Stimulated activated CD4-positive, alpha-beta T cell treated with anti-CD3 and anti-CD28 coated beads, Interleukin-2, amount 100 ng/mL, for 48 hours (primary cell): ENCODE data around the gene SMPD3.

Experiments
- DNase-seq, 2 donors: peaks; one replicate each; pipeline ENCODE4 v3.0.0-alpha.2; 2020

Gene SMPD3

GRCh38 chr16:68470461-68471150 is 22.3 kb upstream of the SMPD3 start:
- peak in 1 of 2 donors; percentile 3 for DNase-seq

GRCh38 chr16:68469796-68470460 is 21.6 kb upstream of the SMPD3 start:
- DNase-seq: peak in 1 of 2 donors; percentile 7

DNA sequence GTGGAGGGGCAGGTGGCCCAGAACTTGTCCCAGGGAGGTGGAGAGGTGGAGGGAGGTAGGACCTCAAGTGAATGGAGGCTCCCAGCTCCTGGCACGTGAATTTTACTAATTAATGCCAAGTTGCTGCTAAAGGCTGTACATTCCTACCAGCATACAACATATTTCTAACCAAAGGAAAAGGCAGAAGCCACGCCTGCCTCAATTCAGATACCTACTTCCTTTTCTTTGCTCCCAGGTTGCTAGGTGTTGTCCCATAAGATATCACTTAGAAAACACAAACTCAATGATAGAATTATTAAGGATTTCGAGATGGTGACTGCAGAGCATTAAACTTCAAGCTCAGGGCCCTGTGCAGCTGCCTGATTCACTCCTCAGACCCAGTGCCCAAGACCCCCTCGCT is 20.5 kb upstream of the SMPD3 start:
- no peak for DNase-seq

GRCh38 chr16:68466174-68466573 is 17.9 kb upstream of the SMPD3 start:
- no peak for DNase-seq

- no peak for DNase-seq
Measured at GRCh38 chr16:68463904-68464303, 15.6 kb upstream of the SMPD3 start.

DNA sequence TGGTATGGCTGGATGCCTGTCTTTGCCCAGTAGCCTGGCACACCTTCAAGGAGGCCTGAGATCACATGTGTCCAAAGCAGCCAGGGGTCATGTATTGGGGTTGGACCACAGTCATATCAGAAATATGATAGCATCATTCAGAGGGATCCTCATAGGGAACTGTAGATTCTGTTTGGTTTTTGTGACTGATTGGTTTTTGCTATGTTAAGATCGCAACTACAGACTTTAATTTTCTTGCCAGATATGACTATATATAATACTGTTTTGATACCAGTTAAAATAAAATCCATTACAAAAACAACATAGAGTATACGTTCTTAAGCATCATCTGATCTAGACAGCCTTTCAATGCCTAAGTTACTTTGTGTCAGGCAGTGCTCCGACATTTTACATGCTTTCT is 11.8 kb upstream of the SMPD3 start:
- no peak for DNase-seq

DNA sequence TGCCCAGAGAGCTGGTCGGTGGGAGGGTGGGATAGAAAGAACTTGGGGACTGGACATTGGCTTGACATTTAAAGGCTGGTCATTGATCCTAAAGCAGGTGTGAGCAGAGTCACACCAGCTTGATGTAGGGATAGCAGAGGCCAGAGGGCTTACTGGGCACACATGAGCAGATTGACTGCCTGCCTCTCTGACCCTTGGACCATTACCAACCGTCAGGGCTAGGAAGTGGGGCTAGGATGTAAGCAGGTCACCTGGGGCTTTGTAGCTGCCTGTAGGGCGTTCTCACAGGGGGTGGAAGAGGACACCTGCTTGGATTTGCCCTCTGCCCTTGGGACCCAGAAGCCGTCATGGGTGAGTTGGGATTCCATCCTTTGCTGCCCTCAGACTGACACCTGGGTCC is 11.1 kb upstream of the SMPD3 start:
- DNase-seq: no peak

DNA sequence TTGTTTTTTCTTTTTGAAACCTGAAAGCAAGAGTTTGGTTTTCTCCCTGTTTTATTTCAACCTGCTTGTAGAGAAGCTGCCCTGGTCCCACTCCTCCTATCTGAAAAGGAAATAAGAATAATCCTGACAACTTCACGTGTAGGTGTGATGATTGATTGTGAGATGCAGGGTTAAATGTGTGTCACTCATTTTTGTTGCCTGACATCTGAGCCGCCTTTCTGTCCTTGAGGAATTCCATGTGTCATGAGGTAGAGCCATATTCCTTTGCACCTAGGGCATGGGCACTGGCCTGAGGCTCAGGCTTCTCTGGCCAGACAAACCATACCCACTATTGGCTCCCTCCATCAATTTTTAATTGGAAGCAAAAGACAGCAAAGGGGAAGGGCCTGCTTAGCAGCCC is 10.2 kb upstream of the SMPD3 start:
- no peak for DNase-seq

DNA sequence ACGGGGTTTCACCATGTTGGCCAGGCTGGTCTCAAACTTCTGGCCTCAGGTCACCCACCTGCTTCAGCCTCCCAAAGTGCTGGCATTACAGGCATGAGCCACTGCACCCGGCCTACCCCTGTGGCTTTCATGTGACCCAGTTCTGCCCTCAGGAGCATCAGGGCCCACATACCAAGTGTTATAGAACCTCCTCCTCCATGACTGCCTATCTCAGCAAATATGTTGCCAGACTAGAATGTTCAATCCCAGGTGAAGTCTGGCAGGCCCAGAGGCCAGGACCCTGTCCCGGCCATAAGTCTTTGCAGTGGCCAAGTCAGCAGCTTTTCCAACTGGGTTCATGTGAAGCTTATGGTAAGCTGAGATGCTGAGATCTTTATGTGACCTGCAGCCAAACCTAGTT is 9.8 kb upstream of the SMPD3 start:
- no peak for DNase-seq

- DNase-seq: no peak
Measured at GRCh38 chr16:68455631-68456030, 7.3 kb upstream of the SMPD3 start.

GRCh38 chr16:68454920-68455435 is 6.7 kb upstream of the SMPD3 start:
- DNase-seq: no peak

DNA sequence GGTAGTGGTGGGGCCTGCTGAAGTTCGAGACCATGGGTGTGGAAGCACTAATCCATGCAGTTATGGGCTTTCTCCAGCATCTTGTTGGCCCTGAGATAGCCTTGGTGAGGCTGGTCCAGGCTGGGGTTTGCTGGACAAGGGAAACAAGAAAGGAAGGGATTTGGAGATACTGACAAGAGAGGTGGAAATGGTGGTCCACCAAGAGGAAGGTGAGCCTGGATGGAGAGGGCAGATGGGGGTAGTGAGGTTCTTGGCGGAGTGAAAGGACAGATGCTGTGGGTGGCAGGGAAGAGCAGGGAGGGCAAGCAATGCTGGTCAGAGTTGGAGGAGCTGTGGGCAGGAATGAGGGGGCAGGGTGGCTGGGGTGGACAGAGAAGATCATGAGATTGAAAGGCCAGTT is 5.5 kb upstream of the SMPD3 start:
- no peak for DNase-seq

DNA sequence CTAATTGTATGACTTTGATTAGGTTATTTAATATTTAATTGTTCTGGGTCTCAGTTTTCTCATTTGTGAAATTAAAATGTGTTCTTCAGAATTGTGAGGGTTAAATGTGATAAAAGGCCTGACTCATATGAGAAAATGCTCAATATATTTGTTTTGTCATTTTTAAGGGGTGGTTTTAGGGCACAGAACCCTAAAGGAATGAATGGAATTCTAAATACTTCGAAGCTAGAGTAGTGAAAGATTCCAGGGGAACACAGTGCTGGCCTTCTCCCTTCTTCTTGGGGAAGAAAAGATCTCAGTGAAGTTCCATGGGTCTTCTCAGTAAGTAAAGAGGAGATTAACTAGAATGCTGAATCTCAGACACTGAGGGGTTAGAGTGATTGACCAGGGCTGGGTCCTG is 3.9 kb upstream of the SMPD3 start:
- no peak for DNase-seq

- DNase-seq: no peak
Measured at GRCh38 chr16:68451676-68452075, 3.4 kb upstream of the SMPD3 start.

GRCh38 chr16:68450741-68451255 is 2.5 kb upstream of the SMPD3 start:
- no peak for DNase-seq

- peak in 1 of 2 donors; percentile 23 for DNase-seq
Measured at GRCh38 chr16:68447653-68448359, 502 bp downstream of the SMPD3 start.

DNA sequence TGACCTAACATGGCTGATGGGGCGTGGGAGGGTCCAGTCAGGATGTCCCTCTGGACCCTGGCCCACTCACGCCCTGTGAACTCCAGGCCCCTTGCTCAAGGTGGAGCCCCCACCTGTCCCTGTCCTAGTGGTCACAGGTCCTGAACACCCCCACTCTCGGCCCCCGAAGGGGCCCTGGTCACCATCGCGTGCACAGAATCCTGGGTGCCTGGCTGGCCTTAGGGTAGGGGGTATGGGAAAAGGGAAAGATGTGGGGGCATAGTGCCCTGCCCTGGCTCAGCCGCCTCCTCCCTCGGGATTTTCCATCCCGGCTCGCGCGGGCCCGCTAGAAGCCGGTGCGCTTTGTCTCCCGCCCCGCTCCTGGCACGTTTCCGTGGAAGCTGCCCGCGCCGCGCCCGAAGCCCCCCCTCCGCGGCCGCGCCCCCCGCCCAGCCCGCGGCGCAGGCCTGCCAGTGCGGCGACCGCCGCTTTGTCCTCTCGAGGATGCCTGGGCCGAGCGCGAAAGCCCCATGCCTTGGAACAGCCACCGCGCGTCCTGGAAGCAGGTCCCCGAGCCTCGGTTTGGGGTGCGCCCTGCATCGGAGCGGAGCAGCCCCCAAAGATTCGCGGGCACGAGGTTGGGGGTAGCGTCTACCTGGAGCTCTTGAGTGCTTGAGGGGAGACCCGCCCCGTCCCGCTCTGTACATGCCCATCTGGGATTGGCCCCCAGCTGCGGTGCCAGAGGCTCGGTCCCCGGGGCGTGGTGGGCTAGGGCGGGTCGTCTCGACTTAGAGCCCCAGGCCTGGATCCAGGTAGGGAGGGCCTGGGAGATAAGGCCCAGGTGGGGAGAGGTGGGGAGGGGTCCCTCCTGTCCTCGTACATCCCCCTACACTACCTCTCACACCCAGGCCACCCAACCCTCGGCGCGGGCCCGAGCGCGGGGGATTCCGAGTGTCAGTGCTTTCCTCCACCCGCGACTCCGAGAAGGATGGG is 1.3 kb downstream of the SMPD3 start:
- no peak for DNase-seq

- peak; percentile 46 to 47 for DNase-seq
Measured at GRCh38 chr16:68445458-68445857, 2.9 kb downstream of the SMPD3 start.

- DNase-seq: no peak
Measured at GRCh38 chr16:68444056-68444657, 4.2 kb downstream of the SMPD3 start.

- no peak for DNase-seq
Measured at GRCh38 chr16:68436581-68436980, 11.7 kb downstream of the SMPD3 start.

DNA sequence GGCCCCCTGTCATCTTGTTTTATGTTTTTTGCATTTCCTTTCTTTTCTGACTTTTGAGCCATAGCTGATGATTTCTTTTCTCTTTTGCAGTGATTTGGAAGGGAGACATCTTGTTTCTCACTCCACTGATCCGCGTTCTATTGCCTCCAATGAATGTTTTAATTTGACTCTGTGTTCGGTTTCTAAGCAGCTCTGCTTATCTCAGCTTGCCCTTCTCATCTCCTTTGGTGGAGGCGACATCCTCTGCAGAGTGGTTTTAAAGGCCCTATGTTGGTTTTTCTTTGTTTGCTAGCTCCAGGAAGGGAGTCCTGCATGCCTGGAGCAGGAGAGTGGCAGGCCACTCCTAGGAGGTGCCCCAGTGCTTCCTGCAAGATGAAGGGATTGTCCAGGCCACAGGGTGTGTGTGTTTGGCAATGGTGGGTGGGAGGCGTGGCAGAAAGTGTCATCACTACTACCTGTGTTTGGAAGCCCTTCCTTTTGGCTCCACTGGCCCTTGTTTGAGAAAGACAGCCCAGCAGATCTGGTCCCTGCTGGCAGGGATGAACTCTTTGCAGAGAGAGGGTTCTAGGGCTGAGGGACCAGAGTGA is 13.6 kb downstream of the SMPD3 start:
- no peak for DNase-seq

GRCh38 chr16:68433316-68433715 is 15.0 kb downstream of the SMPD3 start:
- DNase-seq: no peak
